SK-N-SH treated with all-trans-retinoic acid at 6 μM for 48 hours (cell line): ENCODE data around the gene MAP7D1.

Experiments used
- ATAC-seq: fragments of 200-7000 bp; cut with Tn5 transposase; 3 replicates; pipeline ENCODE4 v1.9.1; 2020; ENCODE audit warnings: mild to moderate bottlenecking, moderate library complexity
- ARNTL ChIP-seq: fragments of 450-650 bp; formaldehyde crosslinking; IDR thresholded peaks from 2 replicates; pipeline ENCODE4 v1.5.0; 2020; ENCODE audit warnings: low read depth, mild to moderate bottlenecking, moderate library complexity, borderline replicate concordance
- BACH2 ChIP-seq: fragments of 250-450 bp; sonication (Bioruptor Pico); IDR thresholded peaks from 2 replicates; pipeline ENCODE4 v1.9.0; 2021; ENCODE audit warnings: mild to moderate bottlenecking, borderline replicate concordance
- CSDC2 ChIP-seq: fragments of 250-450 bp; sonication (Bioruptor Pico); IDR thresholded peaks from 2 replicates; pipeline ENCODE4 v1.5.0; 2020; ENCODE audit warnings: mild to moderate bottlenecking, moderate library complexity
- ESRRG ChIP-seq: fragments of 250-450 bp; sonication (Bioruptor Pico); IDR thresholded peaks from 2 replicates; pipeline ENCODE4 v1.6.1; 2021; ENCODE audit warnings: mild to moderate bottlenecking
- OSR1 ChIP-seq: fragments of 250-450 bp; sonication (Bioruptor Pico); IDR thresholded peaks from 2 replicates; pipeline ENCODE4 v1.8.0; 2022; ENCODE audit warnings: moderate library complexity, mild to moderate bottlenecking, inconsistent platforms
- PPARA ChIP-seq: fragments of 250-450 bp; sonication (Bioruptor Pico); IDR thresholded peaks from 2 replicates; pipeline ENCODE4 v1.5.0; 2020; ENCODE audit warnings: mild to moderate bottlenecking, borderline replicate concordance
- RARB ChIP-seq: fragments of 250-450 bp; sonication (Bioruptor Pico); IDR thresholded peaks from 2 replicates; pipeline ENCODE4 v1.8.0; 2021; ENCODE audit warnings: mild to moderate bottlenecking, moderate library complexity
- SNAI2 ChIP-seq: fragments of 250-450 bp; sonication (Bioruptor Pico); IDR thresholded peaks from 2 replicates; pipeline ENCODE4 v1.5.0; 2020; ENCODE audit warnings: mild to moderate bottlenecking, moderate library complexity
- TCF4 ChIP-seq: fragments of 250-450 bp; sonication (Bioruptor Pico); IDR thresholded peaks from 2 replicates; pipeline ENCODE4 v1.8.0; 2021; ENCODE audit warnings: mild to moderate bottlenecking, moderate library complexity, borderline replicate concordance
- TOX ChIP-seq: fragments of 250-450 bp; sonication (Bioruptor Pico); IDR thresholded peaks from 2 replicates; pipeline ENCODE4 v1.8.0; 2021; ENCODE audit warnings: mild to moderate bottlenecking, moderate library complexity, borderline replicate concordance
- ZC3H10 ChIP-seq: fragments of 250-450 bp; sonication (Bioruptor Pico); IDR thresholded peaks from 2 replicates; pipeline ENCODE4 v1.5.1; 2021; ENCODE audit warnings: mild to moderate bottlenecking, moderate library complexity
- ZFP3 ChIP-seq: fragments of 250-450 bp; sonication (Bioruptor Pico); IDR thresholded peaks from 2 replicates; pipeline ENCODE4 v1.5.0; 2020; ENCODE audit warnings: mild to moderate bottlenecking, moderate library complexity
- ZFP30 ChIP-seq: fragments of 450-650 bp; formaldehyde crosslinking; IDR thresholded peaks from 2 replicates; pipeline ENCODE4 v1.5.0; 2022; ENCODE audit warnings: mild to moderate bottlenecking, moderate library complexity
- ZNF70 ChIP-seq: fragments of 450-650 bp; formaldehyde crosslinking; IDR thresholded peaks from 2 replicates; pipeline ENCODE4 v1.5.0; 2020; ENCODE audit warnings: mild to moderate bottlenecking, moderate library complexity
- ZNF8 ChIP-seq: fragments of 450-650 bp; formaldehyde crosslinking; IDR thresholded peaks from 2 replicates; pipeline ENCODE4 v1.5.0; 2020; ENCODE audit warnings: mild to moderate bottlenecking, moderate library complexity
- TF ChIP-seq, protein P1 (sequence below): fragments of 250-450 bp; sonication (Bioruptor Pico); IDR thresholded peaks from 2 replicates; pipeline ENCODE4 v1.5.1; 2021; ENCODE audit warnings: mild to moderate bottlenecking, moderate library complexity
- TF ChIP-seq, protein P2 (sequence below): fragments of 250-450 bp; sonication (Bioruptor Pico); IDR thresholded peaks from 2 replicates; pipeline ENCODE4 v1.5.0; 2020; ENCODE audit warnings: mild to moderate bottlenecking, moderate library complexity
- TF ChIP-seq, protein P3 (sequence below): fragments of 250-450 bp; sonication (Bioruptor Pico); IDR thresholded peaks from 2 replicates; pipeline ENCODE4 v1.8.0; 2020; ENCODE audit warnings: mild to moderate bottlenecking, moderate library complexity, borderline replicate concordance
- TF ChIP-seq, protein P4 (sequence below): fragments of 250-450 bp; sonication (Bioruptor Pico); IDR thresholded peaks from 2 replicates; pipeline ENCODE4 v1.5.1; 2020; ENCODE audit warnings: low read depth, mild to moderate bottlenecking, moderate library complexity

Gene MAP7D1

DNA sequence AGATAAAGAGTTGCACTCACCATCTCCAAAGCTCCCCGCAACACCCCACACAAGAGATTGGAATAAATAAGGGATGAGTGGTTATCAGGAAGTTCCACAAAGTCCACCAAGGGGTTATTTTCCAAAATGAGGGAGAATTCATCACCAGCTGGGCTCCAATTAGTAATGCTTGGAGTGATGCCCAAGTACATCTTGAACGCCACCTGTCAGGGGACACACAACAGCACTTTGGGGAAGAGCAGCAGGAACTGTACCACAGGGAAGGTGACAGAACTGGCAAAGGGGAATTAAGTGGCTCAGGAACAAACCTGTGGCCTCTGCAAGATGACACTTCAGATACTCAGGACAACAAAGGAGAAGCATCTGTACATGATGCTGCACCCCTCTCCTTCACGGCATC is 18.2 kb upstream of the MAP7D1 start:
- TF ChIP-seq ZFP3 (CRISPR knock-in tag) (no peak), ZNF70 (CRISPR knock-in tag) (no peak), BACH2 (CRISPR knock-in tag) (no peak), SNAI2 (no peak), ZFP30 (CRISPR knock-in tag) (no peak), RARB (CRISPR knock-in tag) (no peak), PPARA (CRISPR knock-in tag) (no peak), CSDC2 (CRISPR knock-in tag) (no peak), TCF4 (no peak), OSR1 (CRISPR knock-in tag) (no peak), ESRRG (no peak)
- TF ChIP-seq, protein P1, sequence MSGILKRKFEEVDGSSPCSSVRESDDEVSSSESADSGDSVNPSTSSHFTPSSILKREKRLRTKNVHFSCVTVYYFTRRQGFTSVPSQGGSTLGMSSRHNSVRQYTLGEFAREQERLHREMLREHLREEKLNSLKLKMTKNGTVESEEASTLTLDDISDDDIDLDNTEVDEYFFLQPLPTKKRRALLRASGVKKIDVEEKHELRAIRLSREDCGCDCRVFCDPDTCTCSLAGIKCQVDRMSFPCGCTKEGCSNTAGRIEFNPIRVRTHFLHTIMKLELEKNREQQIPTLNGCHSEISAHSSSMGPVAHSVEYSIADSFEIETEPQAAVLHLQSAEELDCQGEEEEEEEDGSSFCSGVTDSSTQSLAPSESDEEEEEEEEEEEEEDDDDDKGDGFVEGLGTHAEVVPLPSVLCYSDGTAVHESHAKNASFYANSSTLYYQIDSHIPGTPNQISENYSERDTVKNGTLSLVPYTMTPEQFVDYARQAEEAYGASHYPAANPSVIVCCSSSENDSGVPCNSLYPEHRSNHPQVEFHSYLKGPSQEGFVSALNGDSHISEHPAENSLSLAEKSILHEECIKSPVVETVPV (CRISPR knock-in tag), result no peak
- TF ChIP-seq, protein P2, sequence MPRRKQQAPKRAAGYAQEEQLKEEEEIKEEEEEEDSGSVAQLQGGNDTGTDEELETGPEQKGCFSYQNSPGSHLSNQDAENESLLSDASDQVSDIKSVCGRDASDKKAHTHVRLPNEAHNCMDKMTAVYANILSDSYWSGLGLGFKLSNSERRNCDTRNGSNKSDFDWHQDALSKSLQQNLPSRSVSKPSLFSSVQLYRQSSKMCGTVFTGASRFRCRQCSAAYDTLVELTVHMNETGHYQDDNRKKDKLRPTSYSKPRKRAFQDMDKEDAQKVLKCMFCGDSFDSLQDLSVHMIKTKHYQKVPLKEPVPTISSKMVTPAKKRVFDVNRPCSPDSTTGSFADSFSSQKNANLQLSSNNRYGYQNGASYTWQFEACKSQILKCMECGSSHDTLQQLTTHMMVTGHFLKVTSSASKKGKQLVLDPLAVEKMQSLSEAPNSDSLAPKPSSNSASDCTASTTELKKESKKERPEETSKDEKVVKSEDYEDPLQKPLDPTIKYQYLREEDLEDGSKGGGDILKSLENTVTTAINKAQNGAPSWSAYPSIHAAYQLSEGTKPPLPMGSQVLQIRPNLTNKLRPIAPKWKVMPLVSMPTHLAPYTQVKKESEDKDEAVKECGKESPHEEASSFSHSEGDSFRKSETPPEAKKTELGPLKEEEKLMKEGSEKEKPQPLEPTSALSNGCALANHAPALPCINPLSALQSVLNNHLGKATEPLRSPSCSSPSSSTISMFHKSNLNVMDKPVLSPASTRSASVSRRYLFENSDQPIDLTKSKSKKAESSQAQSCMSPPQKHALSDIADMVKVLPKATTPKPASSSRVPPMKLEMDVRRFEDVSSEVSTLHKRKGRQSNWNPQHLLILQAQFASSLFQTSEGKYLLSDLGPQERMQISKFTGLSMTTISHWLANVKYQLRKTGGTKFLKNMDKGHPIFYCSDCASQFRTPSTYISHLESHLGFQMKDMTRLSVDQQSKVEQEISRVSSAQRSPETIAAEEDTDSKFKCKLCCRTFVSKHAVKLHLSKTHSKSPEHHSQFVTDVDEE, result no peak
- TF ChIP-seq, protein P3, sequence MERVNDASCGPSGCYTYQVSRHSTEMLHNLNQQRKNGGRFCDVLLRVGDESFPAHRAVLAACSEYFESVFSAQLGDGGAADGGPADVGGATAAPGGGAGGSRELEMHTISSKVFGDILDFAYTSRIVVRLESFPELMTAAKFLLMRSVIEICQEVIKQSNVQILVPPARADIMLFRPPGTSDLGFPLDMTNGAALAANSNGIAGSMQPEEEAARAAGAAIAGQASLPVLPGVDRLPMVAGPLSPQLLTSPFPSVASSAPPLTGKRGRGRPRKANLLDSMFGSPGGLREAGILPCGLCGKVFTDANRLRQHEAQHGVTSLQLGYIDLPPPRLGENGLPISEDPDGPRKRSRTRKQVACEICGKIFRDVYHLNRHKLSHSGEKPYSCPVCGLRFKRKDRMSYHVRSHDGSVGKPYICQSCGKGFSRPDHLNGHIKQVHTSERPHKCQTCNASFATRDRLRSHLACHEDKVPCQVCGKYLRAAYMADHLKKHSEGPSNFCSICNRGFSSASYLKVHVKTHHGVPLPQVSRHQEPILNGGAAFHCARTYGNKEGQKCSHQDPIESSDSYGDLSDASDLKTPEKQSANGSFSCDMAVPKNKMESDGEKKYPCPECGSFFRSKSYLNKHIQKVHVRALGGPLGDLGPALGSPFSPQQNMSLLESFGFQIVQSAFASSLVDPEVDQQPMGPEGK (CRISPR knock-in tag), result no peak
- ATAC-seq, result no peak

DNA sequence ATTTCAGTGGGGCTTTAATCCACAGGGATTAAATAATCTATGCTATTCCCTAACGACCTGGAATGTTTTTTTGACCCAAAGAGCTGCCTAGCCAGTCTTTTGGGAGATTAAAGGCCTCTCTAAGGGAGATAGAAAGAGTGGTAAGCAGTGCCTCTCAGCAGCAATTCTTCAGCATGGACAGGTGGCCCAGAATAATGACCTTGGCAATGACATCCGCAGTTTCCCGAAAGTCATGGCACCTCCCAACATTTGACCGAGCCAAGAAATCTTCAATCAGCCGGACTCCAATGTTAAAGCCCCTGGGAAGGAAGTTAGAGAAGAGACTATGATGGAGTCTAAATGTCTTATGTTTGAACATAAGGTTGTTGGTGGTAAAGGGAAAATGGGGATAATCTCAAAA is 16.4 kb upstream of the MAP7D1 start:
- no peak for TF ChIP-seq ARNTL
- TF ChIP-seq ESRRG, result no peak
- no peak for TF ChIP-seq TOX (CRISPR knock-in tag)
- no peak for ATAC-seq

DNA sequence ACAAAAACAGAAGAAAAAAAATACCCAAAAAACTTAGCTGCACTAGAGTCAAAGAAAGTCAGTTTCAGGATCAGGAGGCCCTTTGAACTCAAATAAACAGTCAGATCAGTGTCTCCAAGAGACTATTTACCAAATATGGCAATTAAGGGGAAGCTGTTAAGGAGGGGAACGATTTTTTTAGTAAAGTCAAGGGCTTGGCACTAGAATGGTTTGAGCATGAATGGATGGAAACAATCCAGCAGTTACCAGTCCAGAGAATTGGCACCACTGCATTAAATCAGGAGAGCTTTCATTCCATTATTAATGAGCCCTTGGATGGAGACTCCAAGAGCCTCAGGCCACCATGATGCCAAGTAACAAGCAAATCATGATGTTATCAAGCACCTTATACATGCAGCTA is 13.8 kb upstream of the MAP7D1 start:
- ATAC-seq, result no peak
- TF ChIP-seq ZNF8 (CRISPR knock-in tag) (no peak), RARB (CRISPR knock-in tag) (no peak), ZNF70 (CRISPR knock-in tag) (no peak), TCF4 (no peak), PPARA (CRISPR knock-in tag) (no peak), ZC3H10 (CRISPR knock-in tag) (no peak), BACH2 (CRISPR knock-in tag) (no peak), ARNTL (no peak), ZFP3 (CRISPR knock-in tag) (no peak)
- TF ChIP-seq, protein P3 (CRISPR knock-in tag), result no peak
- TF ChIP-seq, protein P2, result no peak
- TF ChIP-seq, protein P4, sequence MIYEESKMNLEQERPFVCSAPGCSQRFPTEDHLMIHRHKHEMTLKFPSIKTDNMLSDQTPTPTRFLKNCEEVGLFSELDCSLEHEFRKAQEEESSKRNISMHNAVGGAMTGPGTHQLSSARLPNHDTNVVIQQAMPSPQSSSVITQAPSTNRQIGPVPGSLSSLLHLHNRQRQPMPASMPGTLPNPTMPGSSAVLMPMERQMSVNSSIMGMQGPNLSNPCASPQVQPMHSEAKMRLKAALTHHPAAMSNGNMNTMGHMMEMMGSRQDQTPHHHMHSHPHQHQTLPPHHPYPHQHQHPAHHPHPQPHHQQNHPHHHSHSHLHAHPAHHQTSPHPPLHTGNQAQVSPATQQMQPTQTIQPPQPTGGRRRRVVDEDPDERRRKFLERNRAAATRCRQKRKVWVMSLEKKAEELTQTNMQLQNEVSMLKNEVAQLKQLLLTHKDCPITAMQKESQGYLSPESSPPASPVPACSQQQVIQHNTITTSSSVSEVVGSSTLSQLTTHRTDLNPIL (CRISPR knock-in tag), result no peak
- TF ChIP-seq, protein P1 (CRISPR knock-in tag), result no peak
